Kidney epithelial cell (primary cell): ENCODE data around the gene GPC3. TPM values are rescaled to one million over a fixed set of nuclear protein-coding genes. Genes with fewer than 3 reads are reported as not detected.

Experiments used
- DNase-seq: peaks from one replicate; pipeline ENCODE4 v3.0.0-alpha.2; 2010; ENCODE audit warnings: low read depth
- H3K27me3 ChIP-seq: 2 replicates; pipeline ENCODE4 v1.6.0; 2011; ENCODE audit warnings: low read length; ENCODE audit not compliant: control insufficient read depth, insufficient read depth
- H3K36me3 ChIP-seq: 2 replicates; pipeline ENCODE4 v1.5.1; 2011; ENCODE audit warnings: low read length; ENCODE audit not compliant: control insufficient read depth, insufficient read depth
- H3K4me3 ChIP-seq: 2 replicates; pipeline ENCODE4 v1.5.1; 2011; ENCODE audit warnings: low read depth, mild to moderate bottlenecking, control low read depth, low read length
- CTCF ChIP-seq: IDR thresholded peaks from 2 replicates; pipeline ENCODE4 v1.5.1; 2011; ENCODE audit warnings: mild to moderate bottlenecking, moderate library complexity, low read length, control low read depth, inconsistent platforms; ENCODE audit not compliant: insufficient read depth, poor library complexity, severe bottlenecking
- total RNA-seq: library from RNA; depleted of rRNA; stranded (reverse); fragments of >200 nt; gene quantifications from 2 replicates; pipeline ENCODE4 v1.2.3, GENCODE V29; 2015

The GPC3 gene
- total RNA-seq, 1 donor from 2014 or later, result 14.5 TPM

DNA sequence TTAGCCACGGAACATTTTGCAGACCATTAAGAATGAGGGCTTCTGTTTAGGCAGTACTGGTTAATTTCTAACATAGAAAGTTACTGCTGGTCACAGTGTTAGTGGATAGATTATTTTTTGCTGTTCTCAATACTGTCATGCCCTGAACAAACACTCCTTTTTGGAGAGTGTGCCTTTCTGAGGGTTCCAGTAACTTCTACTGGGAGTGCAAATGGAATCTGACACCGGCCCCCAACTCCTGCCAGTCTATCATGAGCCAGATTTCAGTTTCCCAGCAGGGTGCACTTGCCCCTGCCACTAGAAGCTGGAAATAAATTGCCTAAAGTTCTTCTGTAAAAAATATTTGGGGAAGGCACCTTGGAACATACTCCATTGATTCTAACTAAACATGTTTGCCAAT lies 345.7 kb downstream of the GPC3 start:
- Histone ChIP-seq H3K27me3 (no peaks in the 10 kb centered on the region), H3K36me3 (no peaks in the 10 kb centered on the region), H3K4me3 (no peak overlapping the region)
- no peak for TF ChIP-seq CTCF
- no peak for DNase-seq

GRCh38 chrX:133638285-133638684 lies 347.1 kb downstream of the GPC3 start:
- H3K27me3 ChIP-seq, result no peaks in the 10 kb centered on the region
- no peaks in the 10 kb centered on the region for H3K36me3 ChIP-seq
- TF ChIP-seq CTCF, result no peak
- no peak for DNase-seq
- H3K4me3 ChIP-seq, result no peak overlapping the region

- H3K27me3 ChIP-seq, result no peaks in the 10 kb centered on the region
- no peak overlapping the region for H3K4me3 ChIP-seq
- no peak for TF ChIP-seq CTCF
- H3K36me3 ChIP-seq, result no peaks in the 10 kb centered on the region
- no peak for DNase-seq
Measured at GRCh38 chrX:133637765-133638164, 347.6 kb downstream of the GPC3 start.

DNA sequence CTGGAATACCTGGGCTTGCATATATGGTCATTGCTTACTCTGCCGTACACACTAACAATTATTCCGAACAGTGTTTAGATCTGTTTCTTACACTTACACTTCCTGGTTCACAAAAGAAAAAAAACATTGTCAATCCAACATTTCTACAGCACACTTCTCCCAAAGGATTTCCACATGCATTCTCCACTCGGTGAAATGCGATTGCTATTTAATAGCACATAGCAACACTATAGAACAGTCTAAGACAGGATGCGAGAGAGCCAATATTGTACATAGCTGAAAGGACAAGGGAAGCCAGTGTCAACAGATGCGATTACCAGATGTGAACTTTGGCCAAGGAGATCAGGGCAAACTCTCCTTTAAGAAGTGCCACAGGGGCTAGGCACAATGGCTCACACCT lies 349.4 kb downstream of the GPC3 start:
- no peaks in the 10 kb centered on the region for H3K27me3 ChIP-seq
- DNase-seq, result no peak
- TF ChIP-seq CTCF, result no peak

DNA sequence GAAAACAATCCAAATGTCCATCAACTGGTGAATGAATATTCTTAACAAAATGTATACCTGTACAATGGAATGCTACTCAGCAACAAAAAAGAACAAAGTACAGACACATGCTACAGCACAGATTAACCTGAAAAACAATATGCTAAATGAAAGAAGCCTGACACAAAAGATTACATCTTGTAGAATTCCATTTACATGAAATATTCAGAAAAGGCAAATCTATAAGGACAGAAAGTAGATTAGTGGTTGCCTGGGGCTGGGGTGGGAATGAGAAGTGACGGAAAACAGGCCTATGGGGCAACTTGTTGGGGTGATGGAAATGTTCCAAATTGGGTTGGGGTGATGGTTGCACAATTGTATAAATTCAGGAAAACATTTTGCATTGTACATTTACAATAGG lies 351.0 kb downstream of the GPC3 start:
- Histone ChIP-seq H3K27me3 (no peaks in the 10 kb centered on the region), H3K36me3 (no peaks in the 10 kb centered on the region), H3K4me3 (no peak overlapping the region)
- TF ChIP-seq CTCF, result no peak
- no peak for DNase-seq

More for the DNA sequence above, 349.4 kb downstream of the GPC3 start:
- H3K4me3 ChIP-seq, result no peak overlapping the region
- H3K36me3 ChIP-seq, result no peaks in the 10 kb centered on the region

DNA sequence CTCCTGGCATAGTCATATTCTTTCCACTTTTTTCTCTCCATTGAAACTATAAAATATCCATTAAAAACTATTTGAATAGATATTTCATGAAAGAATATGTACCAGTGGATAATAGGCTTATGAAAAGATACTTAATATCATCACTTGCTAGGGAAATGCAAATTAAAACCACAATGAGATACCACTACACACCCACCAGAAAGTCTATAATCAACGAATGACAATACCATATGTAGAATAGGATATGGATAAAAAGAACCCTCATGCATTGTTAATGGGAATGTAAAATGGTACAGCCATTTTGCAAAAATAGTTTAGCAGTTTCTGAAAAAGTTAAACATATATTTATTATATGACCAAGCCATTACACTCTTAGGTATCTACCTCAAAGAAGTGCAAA lies 351.4 kb downstream of the GPC3 start:
- TF ChIP-seq CTCF, result no peak
- no peak for DNase-seq

More for the DNA sequence above, 351.4 kb downstream of the GPC3 start:
- no peaks in the 10 kb centered on the region for H3K36me3 ChIP-seq
- no peak overlapping the region for H3K4me3 ChIP-seq
- no peaks in the 10 kb centered on the region for H3K27me3 ChIP-seq
